GM12891 (cell line): ENCODE measurements around the gene PPA2.
"Not testable (repeated sequence)": the region's sequence is repeated elsewhere in the genome, so short reads cannot be mapped to it uniquely, and the experiment has no call there.

ENCODE experiments used
- DNase-seq: peaks from one replicate; pipeline ENCODE4 v3.0.0; 2011; ENCODE audit warnings: low spot score; ENCODE audit not compliant: insufficient read length
- FAIRE-seq: peaks from 2 replicates; lab custom pipeline; 2011; peaks lifted over from hg19 to GRCh38; lab: Jason Lieb, UNC
- PAX5 ChIP-seq: IDR thresholded peaks from 2 replicates; pipeline ENCODE4 v1.6.1; 2011; ENCODE audit warnings: low read length, moderate library complexity, mild to moderate bottlenecking; ENCODE audit not compliant: insufficient read depth, severe bottlenecking
- POLR2A ChIP-seq: IDR thresholded peaks from 2 replicates; pipeline ENCODE4 v1.6.1; 2011; ENCODE audit warnings: low read depth, low read length, control low read depth
- POLR2AphosphoS5 ChIP-seq: IDR thresholded peaks from 2 replicates; pipeline ENCODE4 v1.6.1; 2011; ENCODE audit warnings: low read depth, low read length, control low read depth
- POU2F2 ChIP-seq: IDR thresholded peaks from 2 replicates; pipeline ENCODE4 v1.6.1; 2011; ENCODE audit warnings: low read depth, mild to moderate bottlenecking, control low read depth, low read length, moderate library complexity
- SPI1 ChIP-seq: IDR thresholded peaks from 2 replicates; pipeline ENCODE4 v1.6.1; 2011; ENCODE audit warnings: low read depth, low read length, control low read depth
- TAF1 ChIP-seq: IDR thresholded peaks from 2 replicates; pipeline ENCODE4 v1.6.1; 2011; ENCODE audit warnings: low read depth, low read length, control low read depth

Gene PPA2

DNA sequence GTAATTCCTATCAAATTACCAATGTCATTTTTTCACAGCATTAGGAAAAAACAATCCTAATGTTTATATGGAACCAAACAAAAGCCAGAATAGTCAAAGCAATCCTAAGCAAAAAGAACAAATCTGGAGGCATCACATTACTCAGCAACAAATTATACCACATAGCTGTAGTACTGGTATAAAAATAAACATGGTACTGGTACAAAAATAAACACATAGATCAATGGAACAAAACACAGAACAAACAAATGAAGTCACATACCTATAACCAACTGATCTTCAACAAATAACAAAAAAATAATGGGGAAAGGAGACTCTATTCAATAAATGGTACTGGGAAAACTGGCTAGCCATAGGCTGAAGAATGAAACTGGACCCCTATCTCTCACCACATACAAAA, 37.4 kb downstream of the PPA2 start:
- DNase-seq (no peak), FAIRE-seq (no peak)
- no peak for TF ChIP-seq SPI1
- no peak for TF ChIP-seq POU2F2
- TF ChIP-seq POLR2AphosphoS5, result no peak
- no peak for TF ChIP-seq POLR2A
- no peak for TF ChIP-seq PAX5
- no peak for TF ChIP-seq TAF1

DNA sequence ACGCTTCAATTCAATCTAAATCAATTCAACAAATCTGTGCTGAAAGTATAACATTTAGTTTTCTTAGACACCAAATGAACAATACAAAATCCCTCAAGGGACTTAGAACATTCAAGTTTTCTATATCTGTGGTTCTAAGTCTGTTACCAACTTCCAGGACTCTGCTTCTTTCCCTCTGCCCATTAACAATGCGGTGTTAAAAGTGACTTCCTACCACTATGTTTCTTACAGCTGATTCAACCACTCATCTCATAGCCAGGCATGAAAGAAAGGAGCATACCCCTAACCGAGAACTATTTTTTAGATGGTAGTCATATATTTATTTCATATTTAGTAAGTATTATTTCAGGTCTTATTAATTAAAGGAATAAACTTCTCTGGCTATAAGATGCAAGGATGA, 38.9 kb downstream of the PPA2 start:
- FAIRE-seq, result no peak
- DNase-seq, result no peak
- TF ChIP-seq POLR2AphosphoS5 (no peak), POLR2A (no peak), POU2F2 (no peak), TAF1 (no peak), PAX5 (no peak), SPI1 (no peak)

- TF ChIP-seq POLR2A (no peak), POU2F2 (no peak), SPI1 (no peak), PAX5 (no peak), POLR2AphosphoS5 (no peak), TAF1 (no peak)
- DNase-seq (no peak), FAIRE-seq (no peak)
These were observed 40.4 kb downstream of the PPA2 start for GRCh38 chr4:105433421-105433820.

- TF ChIP-seq POLR2A, result no peak
- no peak for TF ChIP-seq TAF1
- TF ChIP-seq POU2F2, result no peak
- no peak for TF ChIP-seq PAX5
- TF ChIP-seq SPI1, result no peak
- TF ChIP-seq POLR2AphosphoS5, result no peak
- no peak for FAIRE-seq
- DNase-seq, result no peak
These were observed 41.4 kb downstream of the PPA2 start for GRCh38 chr4:105432438-105432837.

DNA sequence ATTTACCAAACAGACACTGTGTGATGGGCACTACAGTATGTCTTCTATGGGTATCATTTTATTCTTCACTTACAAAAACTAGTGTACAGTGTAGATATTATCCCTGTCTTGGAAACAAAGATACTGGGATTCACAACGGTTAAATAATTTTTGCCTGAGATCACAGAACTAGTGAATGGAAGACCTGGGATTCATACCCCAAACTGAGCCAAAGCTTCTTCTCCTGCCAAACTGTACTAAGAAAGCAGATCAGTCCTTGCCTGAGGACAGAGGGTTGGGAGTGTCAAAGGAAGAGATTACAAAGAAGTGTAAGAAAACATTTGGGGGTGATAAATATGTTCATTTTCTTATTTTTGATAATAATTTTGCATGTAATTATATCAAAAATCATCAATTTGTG, 43.1 kb downstream of the PPA2 start:
- DNase-seq (no peak), FAIRE-seq (no peak)
- TF ChIP-seq POLR2AphosphoS5 (no peak), SPI1 (no peak), PAX5 (no peak), POLR2A (no peak), TAF1 (no peak), POU2F2 (no peak)

DNA sequence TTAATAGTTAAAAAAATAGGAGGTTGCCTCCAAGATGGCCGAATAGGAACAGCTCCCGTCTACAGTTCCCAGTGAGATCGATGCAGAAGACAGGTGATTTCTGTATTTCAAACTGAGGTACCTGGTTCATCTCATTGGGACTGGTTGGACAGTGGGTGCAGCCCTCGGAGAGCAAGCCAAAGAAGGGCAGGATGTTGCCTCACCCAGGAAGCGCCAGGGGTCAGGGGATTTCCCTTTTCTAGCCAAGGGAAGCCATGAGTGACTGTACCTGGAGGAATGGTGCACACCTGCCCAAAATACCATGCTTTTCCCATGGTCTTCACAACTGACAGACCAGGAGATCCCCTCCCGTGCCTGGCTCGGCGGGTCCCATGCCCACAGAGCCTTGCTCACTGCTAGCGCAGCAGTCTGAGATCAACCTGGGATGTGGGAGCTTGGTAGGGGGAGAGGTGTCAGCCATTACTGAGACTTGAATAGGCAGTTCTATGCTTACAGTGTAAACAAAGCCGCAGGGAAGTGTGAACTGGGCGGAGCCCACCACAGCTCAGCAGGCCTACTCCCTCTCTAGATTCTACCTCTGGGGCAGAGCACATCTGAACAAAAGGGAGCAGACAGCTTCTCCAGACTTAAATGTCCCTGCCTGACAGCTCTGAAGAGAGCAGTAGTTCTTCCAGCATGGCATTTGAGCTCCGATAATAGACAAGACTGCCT, 47.5 kb downstream of the PPA2 start:
- DNase-seq, result no peak
- TF ChIP-seq TAF1 (no peak), POLR2A (no peak), POLR2AphosphoS5 (no peak), PAX5 (no peak), SPI1 (no peak), POU2F2 (no peak)
- FAIRE-seq, result no peak

DNA sequence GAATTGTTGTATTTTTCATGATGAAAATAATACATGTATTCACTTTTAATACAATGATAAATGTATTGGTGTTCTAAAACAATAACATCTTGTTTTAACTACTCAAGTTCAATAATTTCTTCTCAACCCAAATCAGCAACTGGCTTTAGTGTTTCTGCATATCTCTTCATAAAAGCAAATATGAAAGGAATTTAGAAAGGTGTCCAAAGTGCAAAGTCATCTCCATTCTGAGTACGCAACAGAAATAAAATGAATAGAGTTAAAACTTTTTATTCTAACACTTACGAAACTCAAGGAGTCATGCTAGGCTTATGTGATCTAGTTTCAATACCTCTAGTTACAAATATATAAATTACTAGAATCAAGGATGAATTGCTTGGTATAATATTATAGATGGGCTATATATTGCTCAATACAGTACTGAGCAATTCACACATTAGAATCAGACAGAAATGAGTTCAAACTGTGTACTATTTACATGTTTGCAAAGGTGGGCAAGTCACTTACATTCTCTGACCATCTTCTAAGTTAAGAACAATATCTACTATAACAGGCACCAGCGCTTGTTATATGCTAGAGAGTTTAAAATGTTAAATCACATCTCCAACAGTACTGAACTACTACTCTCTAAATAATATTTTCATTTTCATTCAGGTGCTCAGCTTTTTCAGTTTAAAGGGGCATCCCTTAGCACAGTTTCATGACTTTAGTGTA, 51.5 kb downstream of the PPA2 start:
- no peak for TF ChIP-seq PAX5
- TF ChIP-seq TAF1, result no peak
- no peak for TF ChIP-seq POLR2AphosphoS5
- no peak for TF ChIP-seq POLR2A
- no peak for TF ChIP-seq POU2F2
- no peak for TF ChIP-seq SPI1
- DNase-seq, result no peak
- FAIRE-seq, result no peak

DNA sequence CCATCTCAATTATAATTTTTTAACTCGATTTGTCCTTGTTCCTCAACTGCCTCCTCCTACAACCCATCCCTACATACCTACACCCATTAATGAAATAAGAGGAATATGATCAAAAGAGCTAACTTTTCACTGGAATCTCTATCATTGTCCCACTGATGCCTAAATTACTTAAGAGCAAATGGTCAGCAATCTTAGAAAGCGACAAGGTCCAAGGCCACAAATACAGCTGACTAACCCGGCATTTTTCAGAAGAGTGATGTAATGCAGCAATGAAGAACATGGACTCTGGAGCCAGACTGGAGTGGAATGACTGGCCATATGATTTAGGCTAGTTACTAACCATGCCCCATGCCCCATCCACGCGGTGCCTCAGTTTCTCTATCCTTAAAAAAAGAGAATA, 56.2 kb downstream of the PPA2 start:
- FAIRE-seq, result no peak
- TF ChIP-seq POU2F2, result no peak
- no peak for TF ChIP-seq TAF1
- TF ChIP-seq PAX5, result no peak
- no peak for TF ChIP-seq SPI1
- TF ChIP-seq POLR2AphosphoS5, result no peak
- no peak for TF ChIP-seq POLR2A
- no peak for DNase-seq

DNA sequence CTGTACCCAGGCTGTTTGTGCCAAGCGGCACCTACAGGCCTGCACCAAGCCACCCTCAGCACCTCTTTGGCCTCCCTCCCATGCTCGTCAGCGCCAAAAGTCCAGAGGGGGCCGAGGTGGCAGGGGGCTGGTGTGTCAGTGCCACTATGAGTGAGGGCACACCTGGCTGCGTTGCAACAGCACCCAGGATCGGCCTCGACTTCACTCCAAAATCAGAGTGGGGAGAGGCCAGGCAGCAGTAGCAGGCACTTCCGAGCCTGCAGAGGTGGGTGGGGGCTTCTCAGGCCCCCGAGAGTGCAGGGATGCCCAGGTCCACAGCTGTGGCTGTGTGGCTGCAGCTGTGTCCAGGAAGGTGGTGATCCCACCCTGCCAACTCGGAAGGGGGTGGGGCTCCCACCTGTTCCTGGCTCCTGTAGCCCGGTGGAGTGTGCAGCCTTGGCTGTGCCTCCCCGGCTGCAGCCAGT, 58.5 kb downstream of the PPA2 start:
- DNase-seq (no peak), FAIRE-seq (no peak)
- no peak for TF ChIP-seq SPI1
- no peak for TF ChIP-seq POLR2AphosphoS5
- TF ChIP-seq POLR2A, result no peak
- no peak for TF ChIP-seq TAF1
- no peak for TF ChIP-seq PAX5
- TF ChIP-seq POU2F2, result no peak

- TF ChIP-seq POU2F2, result no peak
- FAIRE-seq (no peak), DNase-seq (no peak)
These were observed 59.5 kb downstream of the PPA2 start for GRCh38 chr4:105414316-105414715.

GRCh38 chr4:105409135-105409534, 64.7 kb downstream of the PPA2 start:
- FAIRE-seq, DNase-seq: not testable (repeated sequence)
